DMS53 treated with DMSO at 0.1 percent for 48 hours (cell line): ENCODE data around the gene INPPL1.

Source experiments
- DNase-seq: peaks from one replicate; lab custom pipeline; 2025; ENCODE audit not compliant: unreplicated experiment; lab: John Stamatoyannopoulos, UW

Gene INPPL1

GRCh38 chr11:72217841-72218240 lies 6.7 kb upstream of the INPPL1 start:
- DNase-seq, result no peak

GRCh38 chr11:72218251-72218745 lies 6.3 kb upstream of the INPPL1 start:
- no peak for DNase-seq

- DNase-seq, result no peak
These were observed 3.7 kb upstream of the INPPL1 start for GRCh38 chr11:72220696-72221363.

- no peak for DNase-seq
These were observed 3.0 kb upstream of the INPPL1 start for GRCh38 chr11:72221386-72222075.

- DNase-seq, result no peak
These were observed 2.3 kb upstream of the INPPL1 start for GRCh38 chr11:72222106-72222891.

- DNase-seq, result peak; percentile 97
These were observed 1.5 kb upstream of the INPPL1 start for GRCh38 chr11:72222907-72223614.

GRCh38 chr11:72223615-72224563 lies 678 bp upstream of the INPPL1 start:
- DNase-seq, result peak; percentile 25

- DNase-seq, result peak; percentile 32
These were observed 914 bp downstream of the INPPL1 start for GRCh38 chr11:72225411-72225951.

- no peak for DNase-seq
These were observed 2.1 kb downstream of the INPPL1 start for GRCh38 chr11:72226701-72227100.

GRCh38 chr11:72227316-72228228 lies 3.0 kb downstream of the INPPL1 start:
- DNase-seq, result peak; percentile 89

GRCh38 chr11:72228229-72228843 lies 3.8 kb downstream of the INPPL1 start:
- DNase-seq, result no peak

GRCh38 chr11:72228844-72229231 lies 4.3 kb downstream of the INPPL1 start:
- DNase-seq, result no peak

GRCh38 chr11:72229336-72229924 lies 4.9 kb downstream of the INPPL1 start:
- no peak for DNase-seq

GRCh38 chr11:72229925-72230763 lies 5.6 kb downstream of the INPPL1 start:
- DNase-seq, result no peak

GRCh38 chr11:72230764-72231365 lies 6.3 kb downstream of the INPPL1 start:
- no peak for DNase-seq

GRCh38 chr11:72231396-72232259 lies 7.1 kb downstream of the INPPL1 start:
- DNase-seq, result no peak
